HepG2 (cell line): ENCODE data around the gene PLXNB2. TPM values are rescaled to one million over a fixed set of nuclear protein-coding genes. Genes with fewer than 3 reads are reported as not detected.
A peak's percentile ranks its signal among the peaks of the same experiment; 100 is the strongest.

Experiments
- CEBPG ChIP-seq: IDR thresholded peaks from 2 replicates; pipeline ENCODE4 v1.6.1; 2016
- CREB1 ChIP-seq, 2 experiments: fragments of 450-650 bp in 1 of 2; IDR thresholded peaks; 2 replicates each; pipeline ENCODE4 v1.6.1; 2016 to 2017; ENCODE audit warnings: control low read depth in 1 of 2, mild to moderate bottlenecking in 1 of 2, missing compliant biosample characterization in 1 of 2, missing genetic modification characterization in 1 of 2
- CREB3 ChIP-seq: sonication (generic); formaldehyde crosslinking; IDR thresholded peaks from 2 replicates; pipeline ENCODE4 v1.5.0; 2020; ENCODE audit warnings: missing genetic modification reagents
- ELF4 ChIP-seq: sonication (generic); formaldehyde crosslinking; IDR thresholded peaks from 2 replicates; pipeline ENCODE4 v1.5.0; 2020; ENCODE audit warnings: missing genetic modification reagents, mild to moderate bottlenecking, moderate library complexity, borderline replicate concordance
- FOXA3 ChIP-seq: IDR thresholded peaks from 2 replicates; pipeline ENCODE4 v1.6.1; 2016; ENCODE audit warnings: missing genetic modification reagents, missing compliant biosample characterization
- JARID2 ChIP-seq: sonication (generic); formaldehyde crosslinking; IDR thresholded peaks from 2 replicates; pipeline ENCODE4 v1.8.1; 2023; ENCODE audit warnings: missing genetic modification reagents, inconsistent platforms; ENCODE audit not compliant: insufficient replicate concordance
- NAIF1 ChIP-seq: sonication (generic); formaldehyde crosslinking; IDR thresholded peaks from 2 replicates; pipeline ENCODE4 v1.5.0; 2020; ENCODE audit warnings: mild to moderate bottlenecking, missing genetic modification reagents, borderline replicate concordance
- SP5 ChIP-seq: IDR thresholded peaks from 2 replicates; pipeline ENCODE4 v1.6.1; 2016; ENCODE audit warnings: low read depth, borderline replicate concordance
- TBX2 ChIP-seq: sonication (generic); formaldehyde crosslinking; IDR thresholded peaks from 2 replicates; pipeline ENCODE4 v1.5.0; 2020; ENCODE audit warnings: missing genetic modification reagents, mild to moderate bottlenecking, borderline replicate concordance
- TEAD3 ChIP-seq: optimal IDR thresholded peaks from 2 replicates; pipeline ENCODE3; 2016; ENCODE audit warnings: borderline replicate concordance
- TFDP1 ChIP-seq: IDR thresholded peaks from 2 replicates; pipeline ENCODE4 v1.6.1; 2016; ENCODE audit warnings: missing compliant biosample characterization, missing genetic modification reagents, borderline replicate concordance
- ZMAT3 ChIP-seq: sonication (generic); formaldehyde crosslinking; conservative IDR thresholded peaks from 2 replicates; pipeline ENCODE4 v1.7.0; 2021; ENCODE audit warnings: missing genetic modification reagents
- ZNF263 ChIP-seq: sonication (generic); formaldehyde crosslinking; IDR thresholded peaks from 2 replicates; pipeline ENCODE4 v1.4.0; 2020; ENCODE audit warnings: missing genetic modification reagents
- ZNF274 ChIP-seq: sonication (generic); formaldehyde crosslinking; IDR thresholded peaks from 2 replicates; pipeline ENCODE4 v1.5.1; 2020; ENCODE audit warnings: mild to moderate bottlenecking, missing genetic modification reagents
- ZNF296 ChIP-seq: sonication (generic); formaldehyde crosslinking; conservative IDR thresholded peaks from 2 replicates; pipeline ENCODE4 v1.5.0; 2020; ENCODE audit warnings: mild to moderate bottlenecking, missing genetic modification reagents
- ZNF331 ChIP-seq: sonication (generic); formaldehyde crosslinking; IDR thresholded peaks from 2 replicates; pipeline ENCODE4 v1.4.0; 2020; ENCODE audit warnings: missing genetic modification reagents
- ZNF572 ChIP-seq: sonication (generic); formaldehyde crosslinking; IDR thresholded peaks from 2 replicates; pipeline ENCODE4 v1.5.1; 2020; ENCODE audit warnings: mild to moderate bottlenecking, missing genetic modification reagents
- ZNF646 ChIP-seq: sonication (generic); formaldehyde crosslinking; IDR thresholded peaks from 2 replicates; pipeline ENCODE4 v1.9.0; 2021; ENCODE audit warnings: mild to moderate bottlenecking, missing genetic modification reagents
- ZNF780A ChIP-seq: sonication (generic); formaldehyde crosslinking; IDR thresholded peaks from 2 replicates; pipeline ENCODE4 v1.8.0; 2022; ENCODE audit warnings: mild to moderate bottlenecking, missing genetic modification reagents, moderate library complexity
- ZNF839 ChIP-seq: sonication (generic); formaldehyde crosslinking; IDR thresholded peaks from 2 replicates; pipeline ENCODE4 v1.4.0; 2020; ENCODE audit warnings: missing genetic modification reagents, mild to moderate bottlenecking, borderline replicate concordance
- ZNF879 ChIP-seq: sonication (generic); formaldehyde crosslinking; IDR thresholded peaks from 2 replicates; pipeline ENCODE4 v1.8.1; 2023; ENCODE audit warnings: missing genetic modification reagents
- ZSCAN29 ChIP-seq: sonication (generic); formaldehyde crosslinking; conservative IDR thresholded peaks from 2 replicates; pipeline ENCODE4 v1.4.0; 2020; ENCODE audit warnings: mild to moderate bottlenecking, missing genetic modification reagents
- polyA plus RNA-seq, 8 experiments: library from polyadenylated mRNA; depleted of rRNA in 3 of 8; stranded (reverse) in 7 of 8; unstranded in 1 of 8; fragments of >200 nt; fragmentation: Illumina TruSeq in 4 of 8; extraction: Trizol in 4 of 8; gene quantifications; 2 replicates each; pipeline versions ENCODE4 v1.2.1 to v1.2.3, GENCODE V29; 2011 to 2016; ENCODE audit warnings: low read depth in 4 of 8, missing spikeins in 1 of 8, mixed read lengths in 1 of 8; ENCODE audit not compliant: insufficient read depth in 1 of 8
- total RNA-seq, 5 experiments: library from RNA; depleted of rRNA; stranded (reverse); fragments of >200 nt; fragmentation: Illumina TruSeq; extraction: Trizol; gene quantifications; 2 replicates each; pipeline ENCODE4 v1.2.3, GENCODE V29; 2016; ENCODE audit warnings: low read depth in 1 of 5

Gene PLXNB2
- total and polyA plus RNA-seq, 2 of the 13 experiments (the other 11 are each of a cell fraction or from before 2014, with no cell fraction given) = 32.6 to 68.9 TPM

- TF ChIP-seq ZNF646 (CRISPR knock-in tag) (no peak; the same call in 1 of the 2 replicates), SP5 (CRISPR knock-in tag) (no peak), ZMAT3 (peak; percentile 77; the same call in 1 of the 2 replicates), ZNF879 (CRISPR knock-in tag) (peak; percentile 86; the same call in 1 of the 2 replicates), ZNF780A (no peak), ZNF274 (CRISPR knock-in tag) (peak; percentile 75), ZNF839 (CRISPR knock-in tag) (no peak), ZSCAN29 (CRISPR knock-in tag) (peak; percentile 34; the same call in 1 of the 2 replicates), ZNF331 (no peak; the same call in 1 of the 2 replicates), CEBPG (CRISPR knock-in tag) (no peak), TEAD3 (CRISPR knock-in tag) (no peak), NAIF1 (CRISPR knock-in tag) (no peak), ZNF263 (no peak), CREB3 (CRISPR knock-in tag) (0 out of 2 replicates have a peak, but pooled peaks have one; percentile 71), ZNF296 (CRISPR knock-in tag) (no peak), ELF4 (CRISPR knock-in tag) (peak; percentile 67; the same call in 1 of the 2 replicates), FOXA3 (CRISPR knock-in tag) (no peak; the same call in 1 of the 2 replicates), ZNF572 (CRISPR knock-in tag) (no peak), TFDP1 (CRISPR knock-in tag) (no peak; the same call in 1 of the 2 replicates), CREB1 (IDR thresholded peaks at IDR 0.05) (peak; percentile 53), CREB1 (CRISPR knock-in tag; IDR thresholded peaks at IDR 0.05) (no peak), TBX2 (CRISPR knock-in tag) (0 out of 2 replicates have a peak, but pooled peaks have one; percentile 66), JARID2 (CRISPR knock-in tag) (peak; percentile 11)
Observed at GRCh38 chr22:50326956-50327710, 19.7 kb upstream of the PLXNB2 start, which contains the start of gene DENND6B (continued).
